IMR-90 (cell line): ENCODE measurements around the gene TSPEAR. TPM values are rescaled to one million over a fixed set of nuclear protein-coding genes. Genes with fewer than 3 reads are reported as not detected.

ENCODE experiments used
- ATAC-seq: fragments of 200-7000 bp; cut with Tn5 transposase; 2 replicates; pipeline ENCODE4 v1.9.1; 2020; ENCODE audit warnings: low read depth, mild to moderate bottlenecking, moderate library complexity
- BruUV-seq: library from RNA; stranded (reverse); fragments of 400-500 nt; replicated peaks from 2 replicates; lab custom pipeline; 2021; lab: Mats Ljungman, UMichigan
- CTCF ChIA-PET: fragments of 300-600 bp; formaldehyde crosslinking; extraction: SDS; loops from one replicate; lab custom pipeline; 2021; ENCODE audit warnings: antibody characterized with exemption; lab: Yijun Ruan, JAX
- POLR2A ChIA-PET: fragments of 300-600 bp; sonication (Branson Sonifier 250); formaldehyde crosslinking; loops from one replicate; lab custom pipeline; 2022; ENCODE audit warnings: antibody characterized with exemption; ENCODE audit not compliant: unreplicated experiment; lab: Charles Lee
- DNase-seq: peaks from one replicate; pipeline ENCODE4 v3.0.0; 2013
- H2AFZ ChIP-seq: replicated peaks from 2 replicates; pipeline ENCODE3; 2013; ENCODE audit warnings: low read length, mild to moderate bottlenecking; ENCODE audit not compliant: poor library complexity
- H2AK5ac ChIP-seq: 2 replicates; pipeline ENCODE4 v1.6.1; 2013; ENCODE audit warnings: low read depth, low read length, inconsistent platforms
- H2AK9ac ChIP-seq: replicated peaks from 2 replicates; pipeline ENCODE3; 2013; ENCODE audit warnings: mild to moderate bottlenecking, low read depth, low read length, moderate library complexity; ENCODE audit not compliant: poor library complexity
- H2BK120ac ChIP-seq: 2 replicates; pipeline ENCODE4 v1.6.1; 2013; ENCODE audit warnings: low read depth, low read length, inconsistent platforms
- H2BK15ac ChIP-seq: 3 replicates; pipeline ENCODE4 v1.6.1; 2013; ENCODE audit warnings: low read depth, low read length, inconsistent platforms
- H2BK20ac ChIP-seq: 2 replicates; pipeline ENCODE4 v1.6.1; 2013; ENCODE audit warnings: low read depth, mild to moderate bottlenecking, inconsistent platforms, low read length, moderate library complexity
- H2BK5ac ChIP-seq: 2 replicates; pipeline ENCODE4 v1.6.1; 2013; ENCODE audit warnings: mild to moderate bottlenecking, low read depth, low read length, inconsistent platforms; ENCODE audit not compliant: poor library complexity, severe bottlenecking
- H3K14ac ChIP-seq: replicated peaks from 2 replicates; pipeline ENCODE4 v1.6.1; 2013; ENCODE audit warnings: low read depth, low read length, inconsistent platforms
- H3K18ac ChIP-seq: 2 replicates; pipeline ENCODE4 v1.6.1; 2013; ENCODE audit warnings: low read depth, low read length, control low read depth
- H3K23ac ChIP-seq: 2 replicates; pipeline ENCODE4 v1.6.1; 2013; ENCODE audit warnings: low read depth, low read length, inconsistent platforms
- H3K27ac ChIP-seq: 2 replicates; pipeline ENCODE4 v1.5.1; 2013; ENCODE audit warnings: mild to moderate bottlenecking, control low read depth, low read length; ENCODE audit not compliant: insufficient read depth
- H3K27me3 ChIP-seq: 2 replicates; pipeline ENCODE4 v1.6.1; 2013; ENCODE audit warnings: low read length; ENCODE audit not compliant: control insufficient read depth, insufficient read depth
- H3K36me3 ChIP-seq: 2 replicates; pipeline ENCODE4 v1.6.1; 2013; ENCODE audit warnings: low read length, mixed read lengths; ENCODE audit not compliant: control insufficient read depth, insufficient read depth
- H3K4ac ChIP-seq: 2 replicates; pipeline ENCODE4 v1.6.1; 2013; ENCODE audit warnings: low read depth, low read length, inconsistent platforms
- H3K4me1 ChIP-seq: 2 replicates; pipeline ENCODE4 v1.6.1; 2013; ENCODE audit warnings: low read length, mixed read lengths; ENCODE audit not compliant: control insufficient read depth, insufficient read depth
- H3K4me2 ChIP-seq: 2 replicates; pipeline ENCODE4 v1.6.1; 2013; ENCODE audit warnings: low read depth, mild to moderate bottlenecking, control low read depth, low read length, moderate library complexity
- H3K4me3 ChIP-seq: 2 replicates; pipeline ENCODE4 v1.5.1; 2013; ENCODE audit warnings: low read depth, mild to moderate bottlenecking, control low read depth, low read length, moderate library complexity; ENCODE audit not compliant: insufficient read depth
- H3K56ac ChIP-seq: 2 replicates; pipeline ENCODE4 v1.6.1; 2013; ENCODE audit warnings: low read length, inconsistent platforms; ENCODE audit not compliant: insufficient read depth; ENCODE audit errors: extremely low read depth
- H3K79me1 ChIP-seq, 2 experiments: 2 replicates each; pipeline ENCODE4 v1.6.1; 2013; ENCODE audit warnings: low read length in 2 of 2, inconsistent platforms in 1 of 2, low read depth in 1 of 2
- H3K9ac ChIP-seq: 2 replicates; pipeline ENCODE4 v1.6.1; 2013; ENCODE audit warnings: low read depth, low read length, control low read depth
- H3K9me1 ChIP-seq: 2 replicates; pipeline ENCODE4 v1.6.1; 2013; ENCODE audit warnings: low read length, inconsistent platforms; ENCODE audit not compliant: insufficient read depth
- H3K9me3 ChIP-seq: 2 replicates; pipeline ENCODE4 v1.6.1; 2013; ENCODE audit warnings: low read length; ENCODE audit not compliant: control insufficient read depth, insufficient read depth
- H4K20me1 ChIP-seq: 2 replicates; pipeline ENCODE4 v1.6.1; 2013; ENCODE audit warnings: low read length, inconsistent platforms; ENCODE audit not compliant: insufficient read depth
- H4K5ac ChIP-seq: 2 replicates; pipeline ENCODE4 v1.6.1; 2013; ENCODE audit warnings: mild to moderate bottlenecking, low read depth, low read length, control low read depth
- H4K8ac ChIP-seq, 2 experiments: 2 replicates each; pipeline ENCODE4 v1.6.1; 2013; ENCODE audit warnings: low read depth in 2 of 2, low read length in 2 of 2, control low read depth in 1 of 2, inconsistent platforms in 1 of 2
- H4K91ac ChIP-seq: 2 replicates; pipeline ENCODE4 v1.6.1; 2013; ENCODE audit warnings: low read depth, low read length, inconsistent platforms; ENCODE audit not compliant: insufficient read depth
- BHLHE40 ChIP-seq: fragments of 150-350 bp; IDR thresholded peaks from 2 replicates; pipeline ENCODE4 v1.6.1; 2016; ENCODE audit warnings: mild to moderate bottlenecking, low read depth, low read length
- CEBPB ChIP-seq: IDR thresholded peaks from 2 replicates; pipeline ENCODE4 v1.6.1; 2012; ENCODE audit warnings: low read depth, low read length, improper control_type of control experiment
- FOS ChIP-seq: fragments of 150-350 bp; IDR thresholded peaks from 2 replicates; pipeline ENCODE4 v1.6.1; 2016; ENCODE audit warnings: low read depth, low read length
- MAZ ChIP-seq: IDR thresholded peaks from 2 replicates; pipeline ENCODE4 v1.6.1; 2012; ENCODE audit warnings: low read depth, mild to moderate bottlenecking, low read length, improper control_type of control experiment, moderate library complexity, borderline replicate concordance
- NFE2L2 ChIP-seq: fragments of 150-350 bp; IDR thresholded peaks from 2 replicates; pipeline ENCODE4 v1.6.1; 2016; ENCODE audit warnings: low read depth, mild to moderate bottlenecking, low read length
- POLR2A ChIP-seq: IDR thresholded peaks from 2 replicates; pipeline ENCODE4 v1.6.1; 2012; ENCODE audit warnings: mild to moderate bottlenecking, low read depth, low read length
- RCOR1 ChIP-seq: IDR thresholded peaks from 2 replicates; pipeline ENCODE4 v1.6.1; 2012; ENCODE audit warnings: mild to moderate bottlenecking, low read length, improper control_type of control experiment; ENCODE audit not compliant: insufficient replicate concordance
- SMC3 ChIP-seq: fragments of 150-350 bp; IDR thresholded peaks from 2 replicates; pipeline ENCODE4 v1.6.1; 2016; ENCODE audit warnings: low read depth, mild to moderate bottlenecking, antibody characterized with exemption, low read length, moderate library complexity
- WGBS, 2 experiments: methylation state at CpG; one replicate each; pipeline versions ENCODE4 v1.1.5 to v1.1.7; 2013; ENCODE audit warnings: missing lambda C conversion rate in 2 of 2; ENCODE audit not compliant: insufficient read length in 1 of 2; ENCODE audit errors: extremely low coverage in 2 of 2; 5-methylcytosine and 5-hydroxymethylcytosine counted together
- dilution Hi-C: fragments of 300-500 bp; cut with HindIII; formaldehyde crosslinking; loops from one replicate; pipeline ENCODE4 v1.14.3; 2018; ENCODE audit warnings: low sequenced_read_pairs; ENCODE audit not compliant: unreplicated experiment
- in situ Hi-C: fragments of 300-500 bp; cut with MboI; formaldehyde crosslinking; loops from 3 replicates; pipeline ENCODE4 v1.14.3; 2019; ENCODE audit warnings: low sequenced_read_pairs, inconsistent platforms, mixed read lengths
- intact Hi-C: fragments of 100-400 bp; cut with micrococcal nuclease; formaldehyde crosslinking; loops from 2 replicates; pipeline ENCODE4 v1.10.0; 2022
- polyA plus RNA-seq, 3 experiments: library from polyadenylated mRNA; depleted of rRNA; stranded (reverse); fragments of >200 nt; gene quantifications; 2 replicates each; pipeline ENCODE4 v1.2.3, GENCODE V29; 2012; ENCODE audit warnings: low replicate concordance in 1 of 3
- total RNA-seq: library from RNA; depleted of rRNA; stranded (reverse); fragments of >200 nt; gene quantifications from 2 replicates; pipeline ENCODE4 v1.2.3, GENCODE V29; 2012
- TF ChIP-seq, protein P1 (sequence below): fragments of 150-350 bp; IDR thresholded peaks from 2 replicates; pipeline ENCODE4 v1.6.1; 2016; ENCODE audit warnings: low read depth, mild to moderate bottlenecking, low read length, moderate library complexity, borderline replicate concordance
- TF ChIP-seq, protein P2 (sequence below): fragments of 150-350 bp; IDR thresholded peaks from 2 replicates; pipeline ENCODE4 v1.6.1; 2017; ENCODE audit warnings: mild to moderate bottlenecking, antibody characterized with exemption, low read length, low read depth
- TF ChIP-seq, protein P3 (sequence below): conservative IDR thresholded peaks from 2 replicates; pipeline ENCODE4 v1.5.1; 2012; ENCODE audit warnings: mild to moderate bottlenecking, low read depth, low read length, improper control_type of control experiment

The TSPEAR gene
- total and polyA plus RNA-seq, 2 of the 4 experiments (the other 2 are of a cell fraction): not detected

DNA sequence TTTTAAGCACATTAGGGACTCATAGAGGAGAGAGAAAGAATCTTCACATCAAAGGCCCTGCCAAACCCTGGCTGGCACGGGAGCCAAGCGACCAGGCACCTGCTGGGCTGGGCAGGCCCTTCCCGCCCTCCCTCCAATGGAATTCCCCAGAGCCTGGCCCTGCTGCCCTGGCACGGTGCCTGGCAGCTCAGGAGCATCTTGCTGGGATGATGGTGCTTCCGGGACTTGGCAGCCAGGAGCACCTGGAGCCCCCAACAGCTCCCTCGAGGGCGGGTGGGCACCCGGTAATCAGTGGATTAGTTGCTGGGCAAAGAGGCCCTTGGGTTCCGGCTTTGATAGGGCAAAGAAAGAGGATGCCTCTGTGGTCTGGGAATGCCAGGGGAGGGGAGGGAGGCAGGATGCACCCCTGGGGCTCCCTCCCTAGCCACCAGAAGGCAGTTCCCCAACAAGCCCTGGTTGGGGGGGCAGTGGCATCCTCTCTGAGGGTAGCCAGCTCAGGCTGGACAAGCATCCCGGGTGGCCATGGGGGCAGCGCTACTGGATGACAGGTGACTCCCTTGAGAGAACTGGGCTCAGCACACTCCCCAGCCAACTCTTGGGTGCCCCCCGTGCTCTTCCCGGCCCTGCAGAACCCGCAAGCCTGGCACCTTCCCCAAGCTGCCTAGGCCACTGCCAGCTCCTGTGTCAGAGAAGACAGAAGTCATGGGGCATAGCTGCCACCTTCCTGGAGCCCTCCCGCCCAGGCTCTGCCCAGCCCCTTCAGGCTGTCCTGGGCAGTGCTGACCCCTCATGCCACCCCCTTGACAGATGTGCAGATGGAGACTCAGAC lies 197.8 kb downstream of the TSPEAR start:
- Histone ChIP-seq H3K9ac (no peak overlapping the region), H3K9me1 (no peaks in the 10 kb centered on the region), H3K4me1 (no peaks in the 10 kb centered on the region), H2BK5ac (no peak overlapping the region), H3K36me3 (no peaks in the 10 kb centered on the region), H4K5ac (no peak overlapping the region), H3K9me3 (no peaks in the 10 kb centered on the region; the same call in 1 of the 2 replicates), H2AFZ (no peak overlapping the region), H3K56ac (no peak overlapping the region), H2AK5ac (no peak overlapping the region), H3K14ac (no peak overlapping the region), H3K23ac (no peak overlapping the region), H2BK120ac (no peak overlapping the region), H3K4ac (no peak overlapping the region), H3K27me3 (no peaks in the 10 kb centered on the region; the same call in 1 of the 2 replicates), H2BK20ac (no peak overlapping the region), H4K8ac (no peak overlapping the region), H2AK9ac (no peak overlapping the region), H3K18ac (no peak overlapping the region), H3K4me2 (no peak overlapping the region), H4K91ac (no peak overlapping the region), H3K79me1 (no peaks in the 10 kb centered on the region), H3K4me3 (no peak overlapping the region), H3K27ac (no peak overlapping the region), H2BK15ac (no peak overlapping the region), H4K20me1 (no peaks in the 10 kb centered on the region)
- in situ Hi-C loops: loop anchor here (25.0 kb wide), 1 partner anchor 424 kb away; the partner anchor contains the start of gene SLX9
- no peak for DNase-seq
- no peak for ATAC-seq
- POLR2A ChIA-PET: no interaction called here
- no TSS peak for BruUV-seq
- no peak for TF ChIP-seq POLR2A
- TF ChIP-seq, protein P1, sequence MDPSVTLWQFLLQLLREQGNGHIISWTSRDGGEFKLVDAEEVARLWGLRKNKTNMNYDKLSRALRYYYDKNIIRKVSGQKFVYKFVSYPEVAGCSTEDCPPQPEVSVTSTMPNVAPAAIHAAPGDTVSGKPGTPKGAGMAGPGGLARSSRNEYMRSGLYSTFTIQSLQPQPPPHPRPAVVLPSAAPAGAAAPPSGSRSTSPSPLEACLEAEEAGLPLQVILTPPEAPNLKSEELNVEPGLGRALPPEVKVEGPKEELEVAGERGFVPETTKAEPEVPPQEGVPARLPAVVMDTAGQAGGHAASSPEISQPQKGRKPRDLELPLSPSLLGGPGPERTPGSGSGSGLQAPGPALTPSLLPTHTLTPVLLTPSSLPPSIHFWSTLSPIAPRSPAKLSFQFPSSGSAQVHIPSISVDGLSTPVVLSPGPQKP: no peak
- no peak for TF ChIP-seq FOS
- TF ChIP-seq NFE2L2: no peak
- no peak for TF ChIP-seq SMC3
- TF ChIP-seq RCOR1: no peak
- no peak for TF ChIP-seq MAZ
- no peak for TF ChIP-seq BHLHE40
- TF ChIP-seq, protein P2, sequence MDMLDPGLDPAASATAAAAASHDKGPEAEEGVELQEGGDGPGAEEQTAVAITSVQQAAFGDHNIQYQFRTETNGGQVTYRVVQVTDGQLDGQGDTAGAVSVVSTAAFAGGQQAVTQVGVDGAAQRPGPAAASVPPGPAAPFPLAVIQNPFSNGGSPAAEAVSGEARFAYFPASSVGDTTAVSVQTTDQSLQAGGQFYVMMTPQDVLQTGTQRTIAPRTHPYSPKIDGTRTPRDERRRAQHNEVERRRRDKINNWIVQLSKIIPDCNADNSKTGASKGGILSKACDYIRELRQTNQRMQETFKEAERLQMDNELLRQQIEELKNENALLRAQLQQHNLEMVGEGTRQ: no peak
- TF ChIP-seq CEBPB: no peak
- TF ChIP-seq, protein P3, sequence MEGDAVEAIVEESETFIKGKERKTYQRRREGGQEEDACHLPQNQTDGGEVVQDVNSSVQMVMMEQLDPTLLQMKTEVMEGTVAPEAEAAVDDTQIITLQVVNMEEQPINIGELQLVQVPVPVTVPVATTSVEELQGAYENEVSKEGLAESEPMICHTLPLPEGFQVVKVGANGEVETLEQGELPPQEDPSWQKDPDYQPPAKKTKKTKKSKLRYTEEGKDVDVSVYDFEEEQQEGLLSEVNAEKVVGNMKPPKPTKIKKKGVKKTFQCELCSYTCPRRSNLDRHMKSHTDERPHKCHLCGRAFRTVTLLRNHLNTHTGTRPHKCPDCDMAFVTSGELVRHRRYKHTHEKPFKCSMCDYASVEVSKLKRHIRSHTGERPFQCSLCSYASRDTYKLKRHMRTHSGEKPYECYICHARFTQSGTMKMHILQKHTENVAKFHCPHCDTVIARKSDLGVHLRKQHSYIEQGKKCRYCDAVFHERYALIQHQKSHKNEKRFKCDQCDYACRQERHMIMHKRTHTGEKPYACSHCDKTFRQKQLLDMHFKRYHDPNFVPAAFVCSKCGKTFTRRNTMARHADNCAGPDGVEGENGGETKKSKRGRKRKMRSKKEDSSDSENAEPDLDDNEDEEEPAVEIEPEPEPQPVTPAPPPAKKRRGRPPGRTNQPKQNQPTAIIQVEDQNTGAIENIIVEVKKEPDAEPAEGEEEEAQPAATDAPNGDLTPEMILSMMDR: no peak
- 65% methylated on average over 8 of the region's 15 CpGs; no CpG with 5 or more reads in 1 of the 2 experiments for WGBS, 2 experiments
- dilution Hi-C loops: no loop called here
- CTCF ChIA-PET: no interaction called here
- intact Hi-C loops: no loop called here
